Omental fat pad (tissue), 4 donors: ENCODE data around the gene TXNL1. TPM values are rescaled to one million over a fixed set of nuclear protein-coding genes. Genes with fewer than 3 reads are reported as not detected.
A peak's percentile ranks its signal among the peaks of the same experiment; 100 is the strongest.

Source experiments
- ATAC-seq: fragments of 150-250 bp; one replicate; pipeline ENCODE4 v1.9.1; 2016; ENCODE audit warnings: mild to moderate bottlenecking, moderate library complexity; ENCODE audit not compliant: low FRiP score
- DNase-seq: peaks from one replicate; pipeline ENCODE4 v3.0.0-alpha.2; 2019; ENCODE audit warnings: low spot score
- CTCF ChIP-seq, 3 donors: fragments of 450-650 bp; IDR thresholded peaks; one replicate each; pipeline ENCODE4 v1.5.1; 2016 to 2017; ENCODE audit warnings: antibody characterized with exemption in 3 of 3, mild to moderate bottlenecking in 3 of 3, moderate library complexity in 2 of 3
- total RNA-seq, 4 donors: library from RNA; depleted of rRNA; stranded (reverse); fragments of >200 nt; gene quantifications; one replicate each; pipeline ENCODE4 v1.1.0, GENCODE V29; 2016

Gene TXNL1
- total RNA-seq, 4 donors from 2014 or later, result 31.4 to 47.4 (median 41.1) TPM

- DNase-seq, result no peak
- TF ChIP-seq CTCF (IDR thresholded peaks at IDR 0.05), result no peak
- no peak for ATAC-seq
Measured at GRCh38 chr18:56652802-56653201, 14.4 kb upstream of the TXNL1 start.

- ATAC-seq (no peak), DNase-seq (no peak)
- no peak for TF ChIP-seq CTCF (IDR thresholded peaks at IDR 0.05)
Measured at GRCh38 chr18:56651771-56652092, 13.3 kb upstream of the TXNL1 start.

GRCh38 chr18:56650944-56651770, 12.8 kb upstream of the TXNL1 start, which contains the start of gene WDR7:
Gene WDR7 (plus strand): TSS chr18:56651359. CDS start chr18:56672516, 21,157 bp downstream.
- TF ChIP-seq CTCF (IDR thresholded peaks at IDR 0.05), result no peak
- peak; percentile 100 for ATAC-seq
- DNase-seq, result peak; percentile 93

GRCh38 chr18:56649996-56650395, 11.6 kb upstream of the TXNL1 start:
- DNase-seq (no peak), ATAC-seq (no peak)

GRCh38 chr18:56647951-56648893, 9.8 kb upstream of the TXNL1 start:
- DNase-seq (no peak), ATAC-seq (no peak)
- TF ChIP-seq CTCF (IDR thresholded peaks at IDR 0.05), result no peak

More at GRCh38 chr18:56649996-56650395, 11.6 kb upstream of the TXNL1 start:
- TF ChIP-seq CTCF (IDR thresholded peaks at IDR 0.05), result no peak

- no peak for TF ChIP-seq CTCF (IDR thresholded peaks at IDR 0.05)
- DNase-seq, result no peak
- no peak for ATAC-seq
Measured at GRCh38 chr18:56647071-56647470, 8.7 kb upstream of the TXNL1 start.
